Stimulated activated CD4-positive, alpha-beta T cell treated with anti-CD3 and anti-CD28 coated beads, TNF-alpha, amount 100 ng/mL, for 4 hours (primary cell): ENCODE data around the gene PLK5.
"Not testable (repeated sequence)": the region's sequence is repeated elsewhere in the genome, so short reads cannot be mapped to it uniquely, and the experiment has no call there.

ENCODE experiments used
- DNase-seq, 3 experiments: peaks; one replicate each; pipeline ENCODE4 v3.0.0-alpha.2; 2020; ENCODE audit warnings: low read depth in 3 of 3

Gene PLK5

GRCh38 chr19:1507763-1508506 lies 15.9 kb upstream of the PLK5 start:
- DNase-seq = peak; percentile 74 to 88 (median 86)

GRCh38 chr19:1508507-1508856 lies 15.4 kb upstream of the PLK5 start:
- no peak for DNase-seq

DNA sequence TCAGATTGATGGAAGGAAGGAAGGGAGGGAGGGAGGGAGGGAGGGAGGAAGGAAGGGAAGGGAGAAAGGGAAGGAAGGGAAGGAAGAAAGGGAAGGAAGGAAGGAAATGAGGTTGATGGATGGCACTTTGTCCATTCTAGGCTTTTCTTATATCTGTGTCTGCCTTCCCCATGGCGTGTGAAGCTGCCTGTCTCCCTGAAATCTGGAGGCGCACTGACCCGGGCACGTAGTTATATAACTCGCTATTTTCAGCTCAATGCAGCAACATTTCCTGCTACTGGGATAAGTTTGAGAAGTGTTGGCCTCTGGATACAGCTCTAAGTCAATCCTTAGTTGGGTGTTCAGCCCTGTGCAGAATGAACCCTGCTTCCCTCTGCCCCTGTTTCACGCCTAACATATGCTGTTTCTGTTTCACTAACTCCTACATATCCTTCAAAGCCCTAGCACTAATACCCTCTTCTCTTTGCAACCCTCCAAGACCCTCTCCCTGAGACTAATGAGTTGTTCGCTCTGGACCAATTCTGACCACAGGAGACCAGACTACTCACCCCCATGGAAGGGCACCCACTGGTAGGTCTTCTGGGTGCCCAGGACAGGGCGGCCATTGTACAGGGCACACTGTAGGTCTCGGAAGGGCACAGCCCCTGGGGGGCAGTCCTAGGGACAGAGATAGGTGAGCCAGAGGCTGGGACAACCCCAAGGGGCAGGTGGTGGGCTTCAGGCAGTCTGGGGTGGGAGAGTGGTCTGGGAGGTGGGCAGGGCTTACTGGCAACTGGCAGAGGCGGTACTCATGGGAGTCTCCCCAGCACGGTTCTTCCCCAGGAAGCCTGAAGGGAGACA lies 14.1 kb upstream of the PLK5 start:
- DNase-seq = no peak

- DNase-seq = no peak
These were observed 13.5 kb upstream of the PLK5 start for GRCh38 chr19:1510442-1510806.

DNA sequence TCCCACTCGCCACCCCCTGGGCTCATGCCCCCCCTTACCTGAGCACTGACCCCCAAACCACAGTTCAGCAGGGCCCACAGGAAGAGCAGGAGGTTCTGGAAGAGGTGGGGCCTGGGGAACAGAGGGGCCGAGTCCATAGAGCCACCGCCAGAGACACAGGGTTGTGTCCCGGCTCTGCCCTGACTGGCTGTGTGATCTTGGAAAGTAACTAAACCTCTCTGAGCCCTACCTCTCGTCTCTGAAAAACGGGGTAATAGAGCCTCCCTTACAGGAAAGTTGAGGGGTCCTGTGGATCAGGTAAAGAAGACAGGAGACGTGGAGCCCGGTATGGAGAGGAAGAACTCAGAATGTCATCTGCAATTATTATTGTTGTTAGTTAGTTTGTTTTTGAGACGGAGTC lies 13.1 kb upstream of the PLK5 start:
- no peak for DNase-seq

DNA sequence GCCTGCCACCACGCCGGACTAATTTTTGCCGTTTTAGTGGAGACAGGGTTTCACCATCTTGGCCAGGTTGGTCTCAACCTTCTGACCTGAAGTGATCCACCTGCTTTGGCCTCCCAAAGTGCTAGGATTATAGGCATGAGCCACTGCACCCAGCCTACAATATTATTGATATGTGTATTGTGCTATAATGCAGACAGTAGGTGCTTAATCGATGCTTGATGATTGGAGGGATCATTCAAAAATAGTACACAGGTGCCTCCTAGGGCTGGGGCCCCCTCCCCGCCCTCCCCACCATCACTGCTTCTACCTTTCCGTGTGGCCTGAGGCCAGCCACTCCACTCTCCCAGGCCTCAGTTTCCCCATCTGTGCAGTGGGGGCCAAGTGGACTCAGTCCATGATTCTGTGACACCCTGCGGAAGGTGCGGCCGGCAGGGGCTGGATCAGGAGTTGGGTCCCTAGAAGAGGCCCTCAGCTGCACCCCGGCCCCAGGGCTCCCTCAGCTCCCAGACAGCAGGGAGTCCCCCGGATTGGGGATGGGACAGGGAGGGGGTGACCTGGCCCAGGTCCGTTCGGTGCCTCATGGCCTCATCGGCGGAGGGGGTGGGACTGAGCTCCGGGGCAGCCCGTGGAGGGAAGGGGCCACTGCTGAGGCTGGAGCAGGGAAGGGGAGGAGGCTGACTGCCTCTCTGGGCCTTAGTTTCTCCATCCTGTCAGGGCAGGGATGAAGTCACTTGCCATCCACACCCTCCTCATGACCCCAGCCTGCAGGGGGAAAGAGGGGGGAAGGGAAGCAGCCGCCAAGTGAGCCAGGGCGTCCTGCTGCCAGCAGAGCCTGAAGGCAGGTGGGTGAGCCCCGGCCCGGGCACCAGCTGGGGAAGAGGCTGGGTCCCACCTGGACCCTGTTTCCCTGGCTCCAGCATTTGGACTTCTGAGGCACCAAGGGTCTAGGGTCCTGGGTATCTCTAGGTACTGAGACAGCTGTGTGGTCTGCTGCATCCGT lies 12.3 kb upstream of the PLK5 start:
- DNase-seq = no peak

DNA sequence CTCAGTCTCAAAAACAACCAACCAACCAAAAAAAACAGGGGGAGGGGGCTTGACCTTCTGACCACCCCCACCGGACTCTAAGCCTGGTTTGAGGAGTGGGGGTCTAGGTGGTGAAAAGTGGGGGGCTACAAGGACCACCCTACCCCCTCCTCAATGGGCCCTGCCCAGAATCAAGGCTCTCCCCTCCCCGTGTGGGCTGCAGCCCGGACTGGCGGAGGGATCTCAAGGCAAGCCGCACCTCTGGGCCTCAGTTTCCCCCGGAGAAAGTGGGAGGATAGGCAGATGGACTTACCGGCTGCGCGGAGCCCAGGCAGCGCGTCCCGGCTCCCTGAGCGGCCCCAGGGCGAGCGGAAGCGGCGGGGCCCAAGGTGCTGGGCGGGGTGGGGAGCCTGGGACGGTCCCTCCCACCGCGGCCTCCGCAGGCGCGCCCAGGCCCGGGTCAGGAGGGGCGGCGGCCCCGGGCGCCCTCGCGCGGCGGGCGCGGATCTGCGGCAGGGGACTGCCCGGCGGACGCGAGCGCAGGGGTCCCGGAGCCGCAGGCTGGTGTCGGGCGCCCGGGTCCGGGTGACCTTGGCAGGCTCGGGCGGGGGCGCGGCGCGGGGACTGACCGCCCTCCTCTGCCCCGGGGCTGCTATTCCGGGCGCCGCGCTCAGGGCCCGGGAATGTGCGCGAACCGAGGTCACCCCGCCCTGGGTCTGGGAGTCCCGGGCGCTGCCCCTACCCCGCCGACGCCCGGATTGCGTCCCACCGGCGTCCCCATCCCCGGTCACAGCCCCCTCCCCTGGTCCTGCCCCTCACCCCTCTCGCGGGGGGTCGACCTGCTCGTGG lies 11.0 kb upstream of the PLK5 start, which contains the start of gene ADAMTSL5:
Gene ADAMTSL5 (minus strand): TSS at position 349 of the 828 bp plus-strand sequence. CDS start 2,076 bp downstream, outside the sequence.
- DNase-seq = peak; percentile 35 to 52 (median 42)

GRCh38 chr19:1513499-1514294 lies 10.2 kb upstream of the PLK5 start:
- DNase-seq = peak; percentile 42 to 48 (median 44)

- no peak for DNase-seq
These were observed 9.6 kb upstream of the PLK5 start for GRCh38 chr19:1514295-1514661.

DNA sequence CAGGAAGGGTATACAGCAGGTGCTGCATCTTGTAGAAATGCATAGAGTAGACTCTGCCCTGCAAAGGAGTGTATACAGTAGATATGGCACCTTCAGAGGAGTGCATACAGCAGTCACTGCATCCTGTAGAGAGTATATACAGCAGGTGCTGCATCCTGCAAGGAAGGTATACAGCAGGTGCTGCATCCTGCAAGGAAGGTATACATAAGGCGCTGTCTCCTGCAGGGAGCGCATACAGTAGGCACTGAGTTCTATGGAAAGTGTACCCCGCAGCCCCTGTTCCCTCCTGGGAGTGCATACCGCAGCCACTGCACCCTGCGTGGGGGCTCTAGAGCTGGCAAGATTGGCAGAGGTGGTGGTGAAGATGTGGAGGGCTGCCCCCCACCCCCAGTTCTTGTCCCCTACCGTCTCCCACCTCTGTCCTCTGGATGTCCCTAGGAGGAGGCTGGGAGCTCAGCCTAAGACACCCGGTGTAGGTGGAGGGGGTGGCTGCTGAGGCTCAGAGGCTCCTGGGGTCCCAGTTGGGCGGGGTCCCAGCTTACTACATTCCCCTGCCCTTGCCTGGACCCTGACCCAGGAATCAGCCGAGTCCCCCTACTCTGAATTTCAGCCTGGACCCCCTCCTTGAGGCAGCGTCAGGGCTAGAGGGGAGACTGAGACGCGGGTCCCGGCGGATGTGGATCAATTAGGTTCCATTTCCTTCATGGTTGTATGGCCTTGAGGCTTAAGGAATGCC lies 8.7 kb upstream of the PLK5 start:
- DNase-seq = no peak

GRCh38 chr19:1516395-1516753 lies 7.5 kb upstream of the PLK5 start:
- no peak for DNase-seq

DNA sequence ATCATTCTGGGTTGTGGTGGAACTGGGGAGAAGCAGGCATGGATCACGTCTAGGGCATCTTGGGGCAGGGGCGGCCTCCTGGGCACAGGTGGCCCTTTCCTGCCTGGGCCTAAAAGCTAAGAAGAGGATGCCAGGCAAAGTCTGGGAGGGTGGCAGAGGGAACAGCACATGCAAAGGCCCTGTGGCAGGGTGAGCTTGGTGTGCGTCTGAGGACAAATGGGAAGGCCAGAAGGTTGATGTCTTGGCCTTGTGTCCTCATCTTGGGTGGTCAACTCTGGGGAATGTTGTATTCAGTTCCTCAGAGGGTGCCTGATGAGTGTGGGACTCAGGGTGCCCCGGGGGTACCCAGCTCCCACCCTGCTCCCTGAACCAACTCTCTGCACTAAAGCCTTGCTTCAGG lies 5.4 kb upstream of the PLK5 start:
- DNase-seq = no peak

GRCh38 chr19:1519802-1520201 lies 4.1 kb upstream of the PLK5 start:
- DNase-seq = not testable (repeated sequence)

GRCh38 chr19:1520203-1520780 lies 3.6 kb upstream of the PLK5 start:
- no peak for DNase-seq

DNA sequence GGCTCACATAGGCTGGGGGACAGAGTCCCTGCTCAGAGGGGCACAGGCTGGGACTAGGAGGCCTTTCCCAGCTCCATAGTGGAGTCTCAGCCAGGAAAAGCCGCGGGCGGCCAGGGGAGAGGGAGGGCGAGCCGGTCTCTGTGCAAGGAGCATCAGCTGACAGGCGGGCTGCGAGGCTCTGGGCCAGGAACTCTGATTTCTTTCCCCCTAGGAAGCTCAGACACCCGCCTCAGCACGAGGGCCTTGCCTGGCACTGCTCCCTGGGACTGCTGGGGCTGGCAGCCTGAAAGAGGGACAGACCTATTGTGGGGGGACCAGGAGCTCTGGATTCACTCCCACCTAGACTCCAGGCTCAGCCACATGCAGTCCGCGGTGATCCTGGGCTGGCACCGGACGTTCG lies 2.2 kb upstream of the PLK5 start:
- DNase-seq = no peak

- DNase-seq = no peak
These were observed 1.8 kb upstream of the PLK5 start for GRCh38 chr19:1522061-1522460.

DNA sequence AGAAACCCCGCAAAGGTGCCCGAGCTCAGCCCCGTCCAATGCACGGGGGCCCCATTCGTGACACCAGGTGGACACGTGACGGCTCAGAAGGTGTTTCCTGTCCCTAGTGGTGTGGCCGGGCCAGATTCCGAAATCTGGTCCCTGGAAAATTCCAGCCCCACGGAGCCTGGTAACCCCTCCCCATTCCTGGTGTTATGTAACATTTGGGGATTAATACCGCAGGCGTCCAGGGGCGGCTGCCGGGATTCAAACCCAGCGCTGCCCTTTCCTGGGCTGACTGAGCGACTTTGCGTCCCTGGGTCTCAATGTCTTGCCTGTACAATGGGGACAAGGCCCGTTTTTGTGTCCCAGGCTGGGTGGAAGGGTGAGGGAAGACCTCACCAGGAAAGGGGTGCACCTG lies 1.0 kb upstream of the PLK5 start:
- DNase-seq = no peak

GRCh38 chr19:1524287-1524971 lies 552 bp downstream of the PLK5 start:
- DNase-seq = no peak

- no peak for DNase-seq
These were observed 1.1 kb downstream of the PLK5 start for GRCh38 chr19:1524972-1525325.
